Measurements from ENCODE around the gene TSR1.

TSR1 gene

GRCh38 chr17:2362881-2363280 is 26.6 kb upstream of the TSR1 start:
- H3K27ac ChIP-seq, result no peak overlapping the region
- in situ Hi-C loops (cut with HindIII; ENCODE audit: low pct_ligation_motif_present, low sequenced_read_pairs), result no loop called here
- peaks cover 2% of the 10 kb centered on the region for H3K36me3 ChIP-seq (replicated peaks)
- H3K27me3 ChIP-seq (replicated peaks), result no peaks in the 10 kb centered on the region
- TF ChIP-seq, protein P1, sequence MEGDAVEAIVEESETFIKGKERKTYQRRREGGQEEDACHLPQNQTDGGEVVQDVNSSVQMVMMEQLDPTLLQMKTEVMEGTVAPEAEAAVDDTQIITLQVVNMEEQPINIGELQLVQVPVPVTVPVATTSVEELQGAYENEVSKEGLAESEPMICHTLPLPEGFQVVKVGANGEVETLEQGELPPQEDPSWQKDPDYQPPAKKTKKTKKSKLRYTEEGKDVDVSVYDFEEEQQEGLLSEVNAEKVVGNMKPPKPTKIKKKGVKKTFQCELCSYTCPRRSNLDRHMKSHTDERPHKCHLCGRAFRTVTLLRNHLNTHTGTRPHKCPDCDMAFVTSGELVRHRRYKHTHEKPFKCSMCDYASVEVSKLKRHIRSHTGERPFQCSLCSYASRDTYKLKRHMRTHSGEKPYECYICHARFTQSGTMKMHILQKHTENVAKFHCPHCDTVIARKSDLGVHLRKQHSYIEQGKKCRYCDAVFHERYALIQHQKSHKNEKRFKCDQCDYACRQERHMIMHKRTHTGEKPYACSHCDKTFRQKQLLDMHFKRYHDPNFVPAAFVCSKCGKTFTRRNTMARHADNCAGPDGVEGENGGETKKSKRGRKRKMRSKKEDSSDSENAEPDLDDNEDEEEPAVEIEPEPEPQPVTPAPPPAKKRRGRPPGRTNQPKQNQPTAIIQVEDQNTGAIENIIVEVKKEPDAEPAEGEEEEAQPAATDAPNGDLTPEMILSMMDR (IDR thresholded peaks at IDR 0.05; ENCODE audit: low read depth, low read length, missing control alignments), result no peak
- H3K4me3 ChIP-seq (ENCODE audit: low read depth, low read length), result no peak overlapping the region
- no peak for DNase-seq

DNA sequence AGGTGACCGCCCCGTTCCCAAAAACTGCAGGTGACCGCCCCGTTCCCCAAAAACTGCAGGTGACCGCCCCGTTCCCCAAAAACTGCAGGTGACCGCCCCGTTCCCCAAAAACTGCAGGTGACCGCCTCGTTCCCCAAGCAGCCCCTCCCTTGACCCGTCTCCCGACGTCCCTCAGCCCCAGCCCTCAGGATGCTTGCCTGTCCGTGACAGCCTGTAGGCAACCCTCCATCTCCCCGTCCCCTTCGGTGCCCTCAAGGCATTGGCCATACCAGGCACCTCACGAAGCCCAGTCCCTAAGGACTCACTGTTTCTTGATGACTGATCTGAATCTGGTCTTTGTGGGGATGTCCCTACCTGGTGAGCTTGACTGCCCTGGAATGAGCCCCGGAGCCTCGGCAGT is 26.2 kb upstream of the TSR1 start:
- Histone ChIP-seq H3K27me3 (replicated peaks) (no peaks in the 10 kb centered on the region), H3K4me3 (ENCODE audit: low read depth, low read length) (no peak overlapping the region), H3K27ac (no peak overlapping the region), H3K36me3 (replicated peaks) (peaks cover 2% of the 10 kb centered on the region)
- TF ChIP-seq, protein P1 (IDR thresholded peaks at IDR 0.05; ENCODE audit: low read depth, low read length, missing control alignments), result no peak
- in situ Hi-C loops (cut with HindIII; ENCODE audit: low pct_ligation_motif_present, low sequenced_read_pairs), result no loop called here
- no peak for DNase-seq

DNA sequence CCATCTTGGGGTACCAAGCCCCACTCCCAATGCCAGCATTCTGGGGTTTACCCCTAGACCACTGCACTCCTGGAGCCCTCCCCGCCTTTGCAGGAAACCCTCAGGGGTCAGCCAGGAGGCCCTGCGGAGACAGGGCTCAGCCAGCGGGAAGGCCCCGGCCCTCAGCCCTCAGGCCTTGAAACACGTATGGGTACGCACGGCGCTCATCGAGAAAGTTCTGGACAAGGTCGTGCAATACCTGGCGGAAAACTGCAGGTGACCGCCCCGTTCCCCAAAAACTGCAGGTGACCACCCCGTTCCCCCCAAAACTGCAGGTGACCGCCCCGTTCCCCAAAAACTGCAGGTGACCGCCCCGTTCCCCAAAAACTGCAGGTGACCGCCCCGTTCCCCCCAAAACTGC is 25.8 kb upstream of the TSR1 start:
- no peak overlapping the region for H3K27ac ChIP-seq
- H3K27me3 ChIP-seq (replicated peaks), result no peaks in the 10 kb centered on the region
- no peak for DNase-seq
- H3K36me3 ChIP-seq (replicated peaks), result peaks cover 2% of the 10 kb centered on the region
- TF ChIP-seq, protein P1 (IDR thresholded peaks at IDR 0.05; ENCODE audit: low read depth, low read length, missing control alignments), result no peak
- H3K4me3 ChIP-seq (ENCODE audit: low read depth, low read length), result no peak overlapping the region
- in situ Hi-C loops (cut with HindIII; ENCODE audit: low pct_ligation_motif_present, low sequenced_read_pairs), result no loop called here

- Histone ChIP-seq H3K27me3 (replicated peaks) (no peaks in the 10 kb centered on the region), H3K4me3 (ENCODE audit: low read depth, low read length) (no peak overlapping the region), H3K36me3 (replicated peaks) (peaks cover 2% of the 10 kb centered on the region), H3K27ac (no peak overlapping the region)
- no peak for DNase-seq
- in situ Hi-C loops (cut with HindIII; ENCODE audit: low pct_ligation_motif_present, low sequenced_read_pairs), result no loop called here
- TF ChIP-seq, protein P1 (IDR thresholded peaks at IDR 0.05; ENCODE audit: low read depth, low read length, missing control alignments), result no peak
Observed at GRCh38 chr17:2361010-2361760, 24.9 kb upstream of the TSR1 start.

DNA sequence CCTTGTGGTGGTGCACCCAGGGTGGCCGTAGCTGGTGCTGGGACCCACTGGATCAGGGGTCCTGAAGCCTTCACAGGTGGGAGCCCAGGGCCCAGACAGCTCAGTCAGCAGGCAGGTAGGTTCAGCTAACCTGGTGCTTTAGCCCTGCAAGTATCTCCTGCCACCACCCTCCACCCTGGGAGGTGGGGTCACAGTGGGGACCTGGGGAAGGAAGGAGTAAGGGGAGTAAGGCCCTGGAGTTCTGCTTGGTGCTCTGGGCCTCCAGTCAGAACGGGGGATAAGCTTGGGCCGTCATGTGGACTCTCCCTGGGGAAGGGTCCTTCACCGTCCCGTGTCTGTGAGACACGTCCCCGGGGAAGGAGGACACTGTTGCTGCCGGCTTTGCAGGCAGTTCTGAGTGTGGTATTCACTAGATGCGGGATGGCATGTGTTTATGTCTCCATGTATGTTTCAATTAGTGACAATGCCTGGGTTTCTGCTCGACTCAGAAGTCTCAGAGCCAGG is 21.7 kb upstream of the TSR1 start:
- TF ChIP-seq, protein P1 (IDR thresholded peaks at IDR 0.05; ENCODE audit: low read depth, low read length, missing control alignments), result no peak
- Histone ChIP-seq H3K36me3 (replicated peaks) (no peaks in the 10 kb centered on the region), H3K4me3 (ENCODE audit: low read depth, low read length) (no peak overlapping the region), H3K27ac (no peak overlapping the region), H3K27me3 (replicated peaks) (no peaks in the 10 kb centered on the region)
- in situ Hi-C loops (cut with HindIII; ENCODE audit: low pct_ligation_motif_present, low sequenced_read_pairs), result no loop called here
- no peak for DNase-seq

DNA sequence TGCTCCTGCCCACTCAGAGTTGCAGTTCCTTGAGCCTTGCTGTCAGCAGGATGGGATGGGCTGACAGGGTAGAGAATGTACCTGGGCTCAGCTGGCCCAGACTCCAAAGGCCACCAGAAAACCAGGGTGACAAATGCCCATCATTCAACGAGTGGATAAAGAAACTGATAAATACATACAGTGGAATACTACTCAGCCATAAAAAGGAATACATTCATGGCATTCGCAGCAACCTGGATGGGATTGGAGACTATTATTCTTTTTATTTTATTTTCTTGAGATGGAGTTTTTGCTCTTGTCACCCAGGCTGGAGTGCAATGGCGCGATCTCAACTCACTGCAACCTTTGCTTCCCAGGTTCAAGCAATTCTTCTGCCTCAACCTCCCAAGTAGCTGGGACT is 21.0 kb upstream of the TSR1 start:
- no peaks in the 10 kb centered on the region for H3K27me3 ChIP-seq (replicated peaks)
- TF ChIP-seq, protein P1 (IDR thresholded peaks at IDR 0.05; ENCODE audit: low read depth, low read length, missing control alignments), result no peak

More for the DNA sequence above, 21.0 kb upstream of the TSR1 start:
- H3K27ac ChIP-seq, result no peak overlapping the region
- H3K36me3 ChIP-seq (replicated peaks), result no peaks in the 10 kb centered on the region
- in situ Hi-C loops (cut with HindIII; ENCODE audit: low pct_ligation_motif_present, low sequenced_read_pairs), result no loop called here
- DNase-seq, result no peak
- H3K4me3 ChIP-seq (ENCODE audit: low read depth, low read length), result no peak overlapping the region

Measured in brain microvascular endothelial cell (primary cell).